GM12801 (cell line): Measurements from ENCODE around the gene POLA1.

ENCODE experiments used
- TF ChIP-seq, protein P1 (sequence below): IDR thresholded peaks from one replicate; pipeline ENCODE4 v1.5.1; 2011; ENCODE audit warnings: control low read depth; ENCODE audit not compliant: insufficient read length; ENCODE audit errors: extremely low read depth

POLA1 gene

DNA sequence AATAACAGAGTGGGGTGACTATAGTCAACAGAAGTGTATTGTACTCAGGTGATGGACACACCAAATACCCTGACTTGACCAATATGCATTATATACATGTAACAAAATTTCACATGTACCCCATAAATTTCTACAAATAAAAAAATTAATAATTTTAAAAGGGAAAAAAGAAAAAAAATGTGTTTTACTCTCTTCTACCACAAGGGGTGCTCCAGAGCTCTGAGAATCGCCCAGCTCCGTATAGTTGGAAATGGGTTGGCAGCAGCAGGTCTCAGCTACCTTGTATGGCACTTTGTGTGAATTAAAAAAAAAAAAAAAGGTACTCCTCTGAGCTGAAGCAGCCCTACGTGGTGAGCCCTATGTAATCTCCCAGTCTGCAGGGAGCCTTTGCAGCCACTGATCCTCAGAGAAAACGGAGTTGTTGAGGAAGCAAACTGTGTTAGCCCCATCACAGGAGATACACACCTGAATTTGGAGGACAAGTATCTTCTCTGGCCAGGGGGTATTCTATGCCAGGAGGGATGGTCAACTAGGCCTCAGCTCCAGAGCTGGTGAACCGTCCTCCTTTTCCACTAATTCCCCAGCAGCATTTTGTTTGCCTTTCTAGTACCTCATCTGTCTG, 17.2 kb upstream of the POLA1 start:
- TF ChIP-seq, protein P1, sequence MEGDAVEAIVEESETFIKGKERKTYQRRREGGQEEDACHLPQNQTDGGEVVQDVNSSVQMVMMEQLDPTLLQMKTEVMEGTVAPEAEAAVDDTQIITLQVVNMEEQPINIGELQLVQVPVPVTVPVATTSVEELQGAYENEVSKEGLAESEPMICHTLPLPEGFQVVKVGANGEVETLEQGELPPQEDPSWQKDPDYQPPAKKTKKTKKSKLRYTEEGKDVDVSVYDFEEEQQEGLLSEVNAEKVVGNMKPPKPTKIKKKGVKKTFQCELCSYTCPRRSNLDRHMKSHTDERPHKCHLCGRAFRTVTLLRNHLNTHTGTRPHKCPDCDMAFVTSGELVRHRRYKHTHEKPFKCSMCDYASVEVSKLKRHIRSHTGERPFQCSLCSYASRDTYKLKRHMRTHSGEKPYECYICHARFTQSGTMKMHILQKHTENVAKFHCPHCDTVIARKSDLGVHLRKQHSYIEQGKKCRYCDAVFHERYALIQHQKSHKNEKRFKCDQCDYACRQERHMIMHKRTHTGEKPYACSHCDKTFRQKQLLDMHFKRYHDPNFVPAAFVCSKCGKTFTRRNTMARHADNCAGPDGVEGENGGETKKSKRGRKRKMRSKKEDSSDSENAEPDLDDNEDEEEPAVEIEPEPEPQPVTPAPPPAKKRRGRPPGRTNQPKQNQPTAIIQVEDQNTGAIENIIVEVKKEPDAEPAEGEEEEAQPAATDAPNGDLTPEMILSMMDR, result no peak

- TF ChIP-seq, protein P1, result no peak
These were observed 10.8 kb upstream of the POLA1 start for GRCh38 chrX:24682739-24683432.

- TF ChIP-seq, protein P1, result no peak
These were observed 9.7 kb upstream of the POLA1 start for GRCh38 chrX:24684048-24684447.

DNA sequence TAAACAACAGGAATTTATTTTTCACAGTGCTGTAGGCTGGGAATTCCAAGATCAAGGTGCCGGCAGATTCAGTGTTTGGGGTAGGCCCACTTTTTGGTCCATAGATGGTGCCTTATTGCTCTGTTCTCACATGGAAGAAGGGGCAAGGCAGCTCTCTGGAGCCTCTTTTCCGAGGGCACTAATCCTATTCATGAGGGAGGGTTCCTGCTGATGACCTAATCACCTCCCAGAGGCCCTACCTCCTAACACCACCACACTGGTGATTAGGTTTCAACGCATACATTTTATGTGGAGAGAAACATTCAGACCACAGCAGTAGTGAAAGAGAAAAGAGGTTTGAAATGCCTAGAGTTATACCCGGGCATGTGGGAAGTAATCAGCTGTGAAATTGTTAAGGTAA, 1.4 kb upstream of the POLA1 start:
- TF ChIP-seq, protein P1, result no peak

GRCh38 chrX:24694825-24695224, 1.1 kb downstream of the POLA1 start:
- TF ChIP-seq, protein P1, result no peak

- TF ChIP-seq, protein P1, result no peak
These were observed 2.6 kb downstream of the POLA1 start for GRCh38 chrX:24696294-24696693.

DNA sequence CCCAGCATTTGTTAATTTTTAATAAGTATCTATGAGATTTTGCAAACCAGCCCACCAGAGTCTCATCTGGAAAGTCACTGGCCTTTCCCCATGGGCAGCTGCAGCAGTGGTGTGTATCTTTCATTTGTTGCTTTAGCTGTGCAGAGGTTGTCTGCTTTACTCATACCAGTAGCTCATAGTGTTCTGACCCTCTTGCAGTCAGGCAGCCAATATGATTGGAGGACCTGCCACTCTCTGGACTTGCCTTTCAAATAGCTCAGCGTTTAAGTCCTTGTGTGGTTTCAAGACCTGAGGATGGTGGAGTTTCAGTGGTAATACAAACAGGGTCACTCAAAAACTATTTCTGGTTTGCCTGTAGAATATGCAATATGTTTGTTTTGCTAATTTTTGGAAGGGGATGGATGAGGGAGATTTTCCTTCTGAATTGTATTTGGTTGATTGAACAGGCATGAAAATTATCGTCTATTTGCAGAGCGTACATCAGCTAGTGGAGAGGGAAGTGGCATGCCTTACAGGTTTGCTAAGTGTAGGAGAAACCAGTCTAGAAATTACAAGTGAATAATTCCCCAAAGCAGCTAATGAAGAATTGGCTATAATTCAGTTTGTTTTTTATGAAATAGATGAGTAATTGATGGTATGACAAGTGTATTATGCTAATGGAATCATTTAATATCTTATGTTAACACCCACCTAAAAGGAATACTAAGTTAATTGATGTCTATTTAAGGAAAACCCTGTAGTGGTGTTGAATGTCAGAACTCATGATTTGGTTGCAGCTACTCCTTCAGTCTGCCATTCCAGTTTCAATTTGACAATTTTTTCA, 8.9 kb downstream of the POLA1 start:
- TF ChIP-seq, protein P1, result no peak
